NOMO-1 treated with DMSO at 0.1 percent for 48 hours (cell line): ENCODE measurements around the gene PLCL1.

Experiments used
- DNase-seq: peaks from one replicate; lab custom pipeline; 2025; ENCODE audit not compliant: unreplicated experiment; lab: John Stamatoyannopoulos, UW

Gene PLCL1

GRCh38 chr2:197924483-197924882 is 120.1 kb downstream of the PLCL1 start:
- no peak for DNase-seq

- DNase-seq = no peak
These were observed 120.8 kb downstream of the PLCL1 start for GRCh38 chr2:197925204-197925603.

GRCh38 chr2:197925976-197926375 is 121.6 kb downstream of the PLCL1 start:
- DNase-seq = no peak

GRCh38 chr2:197926673-197927072 is 122.3 kb downstream of the PLCL1 start:
- no peak for DNase-seq

GRCh38 chr2:197927994-197928393 is 123.6 kb downstream of the PLCL1 start:
- no peak for DNase-seq

GRCh38 chr2:197929008-197929885 is 124.9 kb downstream of the PLCL1 start:
- no peak for DNase-seq

- no peak for DNase-seq
These were observed 125.5 kb downstream of the PLCL1 start for GRCh38 chr2:197929886-197930227.

GRCh38 chr2:197930570-197931278 is 126.3 kb downstream of the PLCL1 start:
- DNase-seq = no peak

GRCh38 chr2:197931661-197932312 is 127.4 kb downstream of the PLCL1 start:
- DNase-seq = peak; percentile 52

GRCh38 chr2:197932374-197932773 is 128.0 kb downstream of the PLCL1 start:
- no peak for DNase-seq

GRCh38 chr2:197934261-197934933 is 130.0 kb downstream of the PLCL1 start:
- DNase-seq = no peak

GRCh38 chr2:197934934-197935289 is 130.5 kb downstream of the PLCL1 start:
- DNase-seq = no peak

GRCh38 chr2:197937814-197938213 is 133.4 kb downstream of the PLCL1 start:
- DNase-seq = no peak

GRCh38 chr2:197938555-197938954 is 134.2 kb downstream of the PLCL1 start:
- no peak for DNase-seq

GRCh38 chr2:197939787-197940186 is 135.4 kb downstream of the PLCL1 start:
- DNase-seq = no peak

- no peak for DNase-seq
These were observed 136.0 kb downstream of the PLCL1 start for GRCh38 chr2:197940382-197940781.

GRCh38 chr2:197941715-197942114 is 137.3 kb downstream of the PLCL1 start:
- no peak for DNase-seq

- DNase-seq = no peak
These were observed 139.3 kb downstream of the PLCL1 start for GRCh38 chr2:197943731-197944130.

GRCh38 chr2:197944416-197945096 is 140.2 kb downstream of the PLCL1 start:
- no peak for DNase-seq

- no peak for DNase-seq
These were observed 142.2 kb downstream of the PLCL1 start for GRCh38 chr2:197946562-197946961.

GRCh38 chr2:197947219-197947757 is 142.9 kb downstream of the PLCL1 start:
- DNase-seq = no peak
